Measurements from ENCODE around the gene TBC1D9. TPM values are rescaled to one million over a fixed set of nuclear protein-coding genes. Genes with fewer than 3 reads are reported as not detected.

The TBC1D9 gene
- total RNA-seq, 4 donors from 2014 or later, result 1.5 to 3.5 (median 2.2) TPM

DNA sequence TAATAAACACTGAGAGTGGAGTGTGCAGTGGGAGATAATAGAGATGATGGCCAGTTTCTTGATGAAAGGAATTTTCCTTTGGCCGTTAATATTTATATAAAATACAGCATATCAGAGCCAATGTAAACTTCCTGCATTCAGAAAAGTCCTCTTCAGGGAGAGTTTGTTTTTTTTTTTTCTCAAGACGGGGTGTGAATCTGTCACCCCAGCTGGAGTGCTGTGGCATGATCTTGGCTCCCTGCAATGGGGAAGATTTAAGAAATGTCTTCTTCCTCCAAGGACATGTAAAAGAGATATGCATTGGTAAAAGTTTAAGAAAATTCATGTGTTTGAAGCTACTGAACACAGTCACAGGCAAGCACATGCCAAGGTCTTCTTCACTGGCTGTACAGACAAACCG lies 25.4 kb upstream of the TBC1D9 start:
- Histone ChIP-seq H3K9me3 (no peaks in the 10 kb centered on the region), H3K36me3 (no peaks in the 10 kb centered on the region), H3K4me1 (no peaks in the 10 kb centered on the region), H3K27me3 (no peaks in the 10 kb centered on the region), H3K4me3 (no peak overlapping the region), H3K27ac (no peak overlapping the region)
- TF ChIP-seq, protein P1, sequence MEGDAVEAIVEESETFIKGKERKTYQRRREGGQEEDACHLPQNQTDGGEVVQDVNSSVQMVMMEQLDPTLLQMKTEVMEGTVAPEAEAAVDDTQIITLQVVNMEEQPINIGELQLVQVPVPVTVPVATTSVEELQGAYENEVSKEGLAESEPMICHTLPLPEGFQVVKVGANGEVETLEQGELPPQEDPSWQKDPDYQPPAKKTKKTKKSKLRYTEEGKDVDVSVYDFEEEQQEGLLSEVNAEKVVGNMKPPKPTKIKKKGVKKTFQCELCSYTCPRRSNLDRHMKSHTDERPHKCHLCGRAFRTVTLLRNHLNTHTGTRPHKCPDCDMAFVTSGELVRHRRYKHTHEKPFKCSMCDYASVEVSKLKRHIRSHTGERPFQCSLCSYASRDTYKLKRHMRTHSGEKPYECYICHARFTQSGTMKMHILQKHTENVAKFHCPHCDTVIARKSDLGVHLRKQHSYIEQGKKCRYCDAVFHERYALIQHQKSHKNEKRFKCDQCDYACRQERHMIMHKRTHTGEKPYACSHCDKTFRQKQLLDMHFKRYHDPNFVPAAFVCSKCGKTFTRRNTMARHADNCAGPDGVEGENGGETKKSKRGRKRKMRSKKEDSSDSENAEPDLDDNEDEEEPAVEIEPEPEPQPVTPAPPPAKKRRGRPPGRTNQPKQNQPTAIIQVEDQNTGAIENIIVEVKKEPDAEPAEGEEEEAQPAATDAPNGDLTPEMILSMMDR (IDR thresholded peaks at IDR 0.05 in 4 of 5, conservative IDR thresholded peaks at IDR 0.05 in 1 of 5), result no peak
- no peak for TF ChIP-seq POLR2A (IDR thresholded peaks at IDR 0.05)
- DNase-seq (no peak), ATAC-seq (no peak)
- intact Hi-C loops (cut with DNase I; ENCODE audit: low total_unique reads), result no loop called here
- in situ Hi-C loops (cut with MboI; ENCODE audit: low sequenced_read_pairs in 4 of 4), result no loop called here

DNA sequence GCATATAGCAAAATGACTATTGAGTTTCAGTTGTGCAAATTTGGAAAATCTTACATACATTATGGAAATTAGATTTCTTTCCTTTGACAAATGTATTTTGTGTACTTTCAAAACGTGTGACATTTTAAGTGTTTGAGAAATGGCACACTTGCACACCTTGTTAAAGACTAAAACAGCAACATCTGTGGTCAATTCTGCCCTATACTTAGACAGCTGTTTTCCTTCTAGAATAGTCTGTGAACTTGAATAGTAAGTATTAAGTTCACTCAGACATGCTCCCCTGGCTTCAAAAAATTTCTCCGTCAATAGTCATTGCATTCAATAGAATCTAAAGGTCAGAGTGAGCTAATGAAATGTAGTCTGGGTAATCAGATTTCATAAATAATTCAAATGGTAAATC lies 21.7 kb upstream of the TBC1D9 start:
- Histone ChIP-seq H3K36me3 (no peaks in the 10 kb centered on the region), H3K27ac (no peak overlapping the region), H3K27me3 (no peaks in the 10 kb centered on the region), H3K4me1 (no peaks in the 10 kb centered on the region), H3K9me3 (no peaks in the 10 kb centered on the region), H3K4me3 (no peak overlapping the region)
- in situ Hi-C loops (cut with MboI; ENCODE audit: low sequenced_read_pairs in 4 of 4) (no loop called here), intact Hi-C loops (cut with DNase I; ENCODE audit: low total_unique reads) (no loop called here)
- DNase-seq, result no peak
- ATAC-seq, result no peak
- TF ChIP-seq, protein P1 (IDR thresholded peaks at IDR 0.05 in 4 of 5, conservative IDR thresholded peaks at IDR 0.05 in 1 of 5), result no peak
- no peak for TF ChIP-seq POLR2A (IDR thresholded peaks at IDR 0.05)

DNA sequence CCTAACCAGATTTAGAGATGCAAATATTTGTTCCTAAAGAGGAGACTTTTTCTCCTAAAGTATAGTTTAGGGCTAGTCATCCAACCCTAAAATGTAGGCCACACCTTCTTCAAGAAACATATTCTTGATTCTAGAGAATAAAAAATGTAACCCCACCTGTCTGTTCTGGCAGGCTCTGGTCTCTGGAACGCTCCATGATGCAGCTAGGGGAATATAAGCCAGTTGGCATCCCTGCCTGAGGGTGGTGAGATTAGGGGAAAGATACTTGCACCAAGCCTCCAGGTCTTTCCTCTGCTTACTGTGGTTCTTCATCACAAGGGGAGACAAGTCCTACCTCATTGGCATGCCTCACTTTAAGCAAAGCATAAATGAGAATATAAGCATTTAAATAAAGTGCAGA lies 21.2 kb upstream of the TBC1D9 start:
- Histone ChIP-seq H3K36me3 (no peaks in the 10 kb centered on the region), H3K27me3 (no peaks in the 10 kb centered on the region), H3K9me3 (no peaks in the 10 kb centered on the region), H3K4me3 (no peak overlapping the region), H3K4me1 (no peaks in the 10 kb centered on the region), H3K27ac (no peak overlapping the region)
- intact Hi-C loops (cut with DNase I; ENCODE audit: low total_unique reads), result no loop called here
- no peak for TF ChIP-seq POLR2A (IDR thresholded peaks at IDR 0.05)
- TF ChIP-seq, protein P1 (IDR thresholded peaks at IDR 0.05 in 4 of 5, conservative IDR thresholded peaks at IDR 0.05 in 1 of 5), result no peak
- no peak for DNase-seq
- no peak for ATAC-seq
- in situ Hi-C loops (cut with MboI; ENCODE audit: low sequenced_read_pairs in 4 of 4), result no loop called here

DNA sequence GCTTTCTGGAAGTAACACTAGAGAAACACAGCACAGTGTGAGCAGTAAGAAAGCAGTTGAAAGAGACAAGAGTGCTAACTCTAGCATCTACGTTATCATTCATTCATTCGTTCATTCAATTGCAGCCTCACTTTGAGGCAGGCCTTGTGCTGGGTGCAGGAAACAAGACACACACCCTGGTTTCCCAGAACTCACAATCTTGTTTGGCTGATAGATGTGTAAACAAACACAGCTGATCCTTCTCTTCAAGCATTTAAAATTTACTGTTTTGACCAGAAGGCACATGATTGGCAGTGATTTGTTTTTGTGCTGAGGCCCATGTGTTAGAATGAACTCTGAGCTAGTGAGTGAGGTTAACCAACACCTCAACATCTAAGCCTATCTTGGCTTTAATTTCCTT lies 20.4 kb upstream of the TBC1D9 start:
- no peak overlapping the region for H3K27ac ChIP-seq
- no peaks in the 10 kb centered on the region for H3K9me3 ChIP-seq
- TF ChIP-seq POLR2A (IDR thresholded peaks at IDR 0.05), result no peak
- TF ChIP-seq, protein P1 (IDR thresholded peaks at IDR 0.05 in 4 of 5, conservative IDR thresholded peaks at IDR 0.05 in 1 of 5), result no peak
- in situ Hi-C loops (cut with MboI; ENCODE audit: low sequenced_read_pairs in 4 of 4), result no loop called here
- intact Hi-C loops (cut with DNase I; ENCODE audit: low total_unique reads), result no loop called here
- no peaks in the 10 kb centered on the region for H3K4me1 ChIP-seq
- H3K27me3 ChIP-seq, result no peaks in the 10 kb centered on the region
- DNase-seq, result no peak
- no peaks in the 10 kb centered on the region for H3K36me3 ChIP-seq
- ATAC-seq, result no peak
- no peak overlapping the region for H3K4me3 ChIP-seq

DNA sequence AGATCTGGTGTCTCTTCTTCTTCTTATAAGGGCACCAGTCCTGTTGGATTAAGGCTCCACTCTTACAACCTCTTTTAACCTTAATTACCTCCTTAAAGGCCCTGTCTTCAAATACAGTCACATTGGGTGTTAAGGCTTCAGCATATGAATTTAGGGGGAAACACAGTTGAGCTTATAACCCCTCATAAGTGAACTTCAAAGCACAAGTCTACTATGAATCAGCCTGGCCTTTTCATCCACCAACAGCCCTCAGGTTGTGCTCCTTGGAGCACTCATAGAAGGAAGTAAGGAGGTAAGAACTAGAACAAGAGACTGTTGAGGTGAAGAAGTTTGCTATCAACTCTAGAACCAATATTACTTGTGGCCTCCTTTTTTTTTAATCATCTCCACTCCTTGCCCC lies 18.8 kb upstream of the TBC1D9 start:
- intact Hi-C loops (cut with DNase I; ENCODE audit: low total_unique reads) (no loop called here), in situ Hi-C loops (cut with MboI; ENCODE audit: low sequenced_read_pairs in 4 of 4) (no loop called here)
- Histone ChIP-seq H3K9me3 (no peaks in the 10 kb centered on the region), H3K4me1 (no peaks in the 10 kb centered on the region), H3K36me3 (no peaks in the 10 kb centered on the region), H3K27ac (no peak overlapping the region), H3K4me3 (no peak overlapping the region), H3K27me3 (no peaks in the 10 kb centered on the region)
- ATAC-seq (no peak), DNase-seq (no peak)
- TF ChIP-seq POLR2A (IDR thresholded peaks at IDR 0.05), result no peak
- TF ChIP-seq, protein P1 (IDR thresholded peaks at IDR 0.05 in 4 of 5, conservative IDR thresholded peaks at IDR 0.05 in 1 of 5), result no peak
